GM12864 (cell line): ENCODE data around the gene HSD17B1.
"Not testable (repeated sequence)": the region's sequence is repeated elsewhere in the genome, so short reads cannot be mapped to it uniquely, and the experiment has no call there.

Experiments
- DNase-seq: peaks from one replicate; pipeline ENCODE4 v3.0.0-alpha.2; 2011; ENCODE audit warnings: low read depth
- H3K4me3 ChIP-seq: 2 replicates; pipeline ENCODE4 v1.5.1; 2011; ENCODE audit warnings: mild to moderate bottlenecking, low read depth, low read length, control low read depth
- TF ChIP-seq, protein P1 (sequence below): IDR thresholded peaks from 2 replicates; pipeline ENCODE4 v1.5.1; 2011; ENCODE audit warnings: low read depth, mild to moderate bottlenecking, moderate library complexity, low read length, control low read depth, inconsistent platforms; ENCODE audit errors: missing control alignments

Gene HSD17B1

DNA sequence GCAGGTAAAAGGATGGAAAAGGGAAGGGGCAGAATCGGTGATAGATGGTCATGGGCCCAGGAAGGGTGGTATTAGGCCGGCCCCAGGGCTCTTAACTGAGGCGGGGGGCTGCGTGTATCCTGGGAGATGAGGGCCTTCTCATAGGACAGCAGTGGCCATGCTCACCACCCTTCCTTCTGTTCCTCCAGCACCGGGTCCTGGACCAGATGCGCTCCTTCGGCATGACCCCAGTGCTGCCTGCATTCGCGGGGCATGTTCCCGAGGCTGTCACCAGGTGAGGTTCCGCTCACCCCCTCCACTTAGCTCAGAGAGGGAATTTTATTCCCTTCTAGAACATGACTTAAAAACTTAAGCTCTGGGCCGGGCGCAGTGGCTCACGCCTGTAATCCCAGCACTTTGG is 14.2 kb upstream of the HSD17B1 start:
- DNase-seq: no peak
- TF ChIP-seq, protein P1, sequence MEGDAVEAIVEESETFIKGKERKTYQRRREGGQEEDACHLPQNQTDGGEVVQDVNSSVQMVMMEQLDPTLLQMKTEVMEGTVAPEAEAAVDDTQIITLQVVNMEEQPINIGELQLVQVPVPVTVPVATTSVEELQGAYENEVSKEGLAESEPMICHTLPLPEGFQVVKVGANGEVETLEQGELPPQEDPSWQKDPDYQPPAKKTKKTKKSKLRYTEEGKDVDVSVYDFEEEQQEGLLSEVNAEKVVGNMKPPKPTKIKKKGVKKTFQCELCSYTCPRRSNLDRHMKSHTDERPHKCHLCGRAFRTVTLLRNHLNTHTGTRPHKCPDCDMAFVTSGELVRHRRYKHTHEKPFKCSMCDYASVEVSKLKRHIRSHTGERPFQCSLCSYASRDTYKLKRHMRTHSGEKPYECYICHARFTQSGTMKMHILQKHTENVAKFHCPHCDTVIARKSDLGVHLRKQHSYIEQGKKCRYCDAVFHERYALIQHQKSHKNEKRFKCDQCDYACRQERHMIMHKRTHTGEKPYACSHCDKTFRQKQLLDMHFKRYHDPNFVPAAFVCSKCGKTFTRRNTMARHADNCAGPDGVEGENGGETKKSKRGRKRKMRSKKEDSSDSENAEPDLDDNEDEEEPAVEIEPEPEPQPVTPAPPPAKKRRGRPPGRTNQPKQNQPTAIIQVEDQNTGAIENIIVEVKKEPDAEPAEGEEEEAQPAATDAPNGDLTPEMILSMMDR: no peak

GRCh38 chr17:42540558-42540957 is 12.2 kb upstream of the HSD17B1 start:
- DNase-seq, H3K4me3 ChIP-seq: not testable (repeated sequence)

More for the DNA sequence above, 14.2 kb upstream of the HSD17B1 start:
- no peak overlapping the region for H3K4me3 ChIP-seq

DNA sequence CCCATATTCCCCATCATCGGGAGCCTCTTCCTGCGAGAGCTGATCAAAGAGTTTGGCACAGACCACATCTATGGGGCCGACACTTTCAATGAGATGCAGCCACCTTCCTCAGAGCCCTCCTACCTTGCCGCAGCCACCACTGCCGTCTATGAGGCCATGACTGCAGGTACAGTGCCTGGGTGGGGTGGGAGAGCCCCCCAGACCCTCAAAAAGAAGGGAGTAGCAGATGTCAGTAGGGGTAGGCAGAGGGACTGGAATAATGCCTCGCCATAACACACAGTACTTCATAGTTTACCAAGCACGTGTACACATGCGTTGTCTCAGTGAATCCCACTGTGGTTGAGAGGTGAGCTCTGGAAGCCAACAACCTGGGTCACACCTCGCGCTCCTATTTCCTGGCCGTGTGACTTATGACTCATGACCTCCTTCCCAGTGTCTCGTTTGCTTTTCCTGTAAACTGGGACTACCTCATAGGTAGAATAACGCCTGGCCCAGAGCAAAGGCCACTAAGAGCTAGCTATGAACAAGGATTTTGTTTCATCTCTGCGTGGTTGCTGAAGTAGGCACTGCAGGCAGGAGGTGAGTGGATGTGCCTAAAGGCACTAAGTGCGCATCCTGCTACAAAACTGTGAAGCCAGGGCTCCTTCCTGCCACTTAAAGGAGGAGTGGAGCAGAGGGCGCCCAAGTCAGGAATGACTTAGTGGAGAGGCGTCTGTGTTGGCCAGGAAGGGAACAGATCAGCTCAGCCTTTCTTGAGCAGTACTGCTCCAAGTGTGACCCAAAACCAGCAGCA is 11.5 kb upstream of the HSD17B1 start:
- TF ChIP-seq, protein P1: no peak
- no peak for DNase-seq
- no peak overlapping the region for H3K4me3 ChIP-seq

DNA sequence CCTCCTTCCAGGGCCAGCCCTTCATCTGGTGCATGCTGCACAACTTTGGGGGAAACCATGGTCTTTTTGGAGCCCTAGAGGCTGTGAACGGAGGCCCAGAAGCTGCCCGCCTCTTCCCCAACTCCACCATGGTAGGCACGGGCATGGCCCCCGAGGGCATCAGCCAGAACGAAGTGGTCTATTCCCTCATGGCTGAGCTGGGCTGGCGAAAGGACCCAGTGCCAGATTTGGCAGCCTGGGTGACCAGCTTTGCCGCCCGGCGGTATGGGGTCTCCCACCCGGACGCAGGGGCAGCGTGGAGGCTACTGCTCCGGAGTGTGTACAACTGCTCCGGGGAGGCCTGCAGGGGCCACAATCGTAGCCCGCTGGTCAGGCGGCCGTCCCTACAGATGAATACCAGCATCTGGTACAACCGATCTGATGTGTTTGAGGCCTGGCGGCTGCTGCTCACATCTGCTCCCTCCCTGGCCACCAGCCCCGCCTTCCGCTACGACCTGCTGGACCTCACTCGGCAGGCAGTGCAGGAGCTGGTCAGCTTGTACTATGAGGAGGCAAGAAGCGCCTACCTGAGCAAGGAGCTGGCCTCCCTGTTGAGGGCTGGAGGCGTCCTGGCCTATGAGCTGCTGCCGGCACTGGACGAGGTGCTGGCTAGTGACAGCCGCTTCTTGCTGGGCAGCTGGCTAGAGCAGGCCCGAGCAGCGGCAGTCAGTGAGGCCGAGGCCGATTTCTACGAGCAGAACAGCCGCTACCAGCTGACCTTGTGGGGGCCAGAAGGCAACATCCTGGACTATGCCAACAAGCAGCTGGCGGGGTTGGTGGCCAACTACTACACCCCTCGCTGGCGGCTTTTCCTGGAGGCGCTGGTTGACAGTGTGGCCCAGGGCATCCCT is 9.3 kb upstream of the HSD17B1 start:
- no peak for DNase-seq
- H3K4me3 ChIP-seq: no peak overlapping the region
- TF ChIP-seq, protein P1: no peak

DNA sequence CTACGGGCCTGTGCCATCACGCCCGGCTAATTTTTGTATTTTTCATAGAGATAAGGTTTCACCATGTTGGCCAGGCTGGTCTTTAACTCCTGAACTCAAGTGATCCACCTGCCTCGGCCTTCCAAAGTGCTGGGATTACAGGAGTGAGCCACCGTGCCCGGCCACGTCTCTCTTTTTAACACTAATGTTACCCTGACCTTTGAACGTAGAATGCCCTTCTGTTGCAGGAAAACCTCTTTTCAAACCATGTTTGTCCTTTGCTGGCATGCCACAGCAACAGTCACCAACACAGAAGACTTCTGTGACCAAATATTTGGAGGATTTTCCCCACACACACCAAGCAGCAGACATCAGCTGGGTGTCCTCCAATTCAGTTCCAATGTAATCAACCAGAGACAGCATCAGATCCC is 7.8 kb upstream of the HSD17B1 start:
- no peak overlapping the region for H3K4me3 ChIP-seq
- TF ChIP-seq, protein P1: no peak
- DNase-seq: no peak

- not testable (repeated sequence) for DNase-seq, H3K4me3 ChIP-seq
These were observed 6.8 kb upstream of the HSD17B1 start for GRCh38 chr17:42545755-42546505.

- TF ChIP-seq, protein P1: no peak
- H3K4me3 ChIP-seq: no peak overlapping the region
- DNase-seq: no peak
These were observed 5.7 kb upstream of the HSD17B1 start for GRCh38 chr17:42547001-42547461.
